Measurements from ENCODE around the gene BRAT1. TPM values are rescaled to one million over a fixed set of nuclear protein-coding genes. Genes with fewer than 3 reads are reported as not detected.
A peak's percentile ranks its signal among the peaks of the same experiment; 100 is the strongest.

BRAT1 gene
- total RNA-seq, 1 donor from 2014 or later = 66.0 TPM

GRCh38 chr7:2520131-2520760, 35.1 kb downstream of the BRAT1 start:
- DNase-seq (ENCODE audit: extremely low spot score in 2 of 2) = no peak
- TF ChIP-seq POLR2A (IDR thresholded peaks at IDR 0.05) (no peak), CTCF (IDR thresholded peaks at IDR 0.05) (no peak), POLR2AphosphoS5 (IDR thresholded peaks at IDR 0.05; ENCODE audit: insufficient read depth in 1 of 2, low read depth in 1 of 2) (no peak)

GRCh38 chr7:2519119-2519930, 36.0 kb downstream of the BRAT1 start, which contains the start of gene LFNG:
LFNG (plus strand) TSS chr7:2519774; CDS start chr7:2519862, 88 bp downstream.
- no peaks in the 10 kb centered on the region for H3K27me3 ChIP-seq
- intact Hi-C loops (cut with DNase I) = no loop called here
- no peaks in the 10 kb centered on the region for H3K9me3 ChIP-seq
- peaks cover 68% of the 10 kb centered on the region for H3K4me1 ChIP-seq
- H3K4me3 ChIP-seq = peak within 1 kb of the TSS; percentile 59 to 81
- no peaks in the 10 kb centered on the region for H3K36me3 ChIP-seq
- H3K27ac ChIP-seq = peak within 1 kb of the TSS; percentile 73
- peak in 1 of 2 donors; percentile 96 for TF ChIP-seq POLR2A (IDR thresholded peaks at IDR 0.05)
- TF ChIP-seq CTCF (IDR thresholded peaks at IDR 0.05) = no peak
- TF ChIP-seq POLR2AphosphoS5 (IDR thresholded peaks at IDR 0.05; ENCODE audit: insufficient read depth in 1 of 2, low read depth in 1 of 2) = peak in 1 of 2 donors; percentile 78
- no peak for DNase-seq (ENCODE audit: extremely low spot score in 2 of 2)

More at GRCh38 chr7:2520131-2520760, 35.1 kb downstream of the BRAT1 start:
- Histone ChIP-seq H3K4me3 (peak overlapping the region; percentile 59 to 81), H3K27me3 (no peaks in the 10 kb centered on the region), H3K4me1 (peaks cover 78% of the 10 kb centered on the region), H3K27ac (peak overlapping the region; percentile 73), H3K36me3 (no peaks in the 10 kb centered on the region), H3K9me3 (no peaks in the 10 kb centered on the region)
- intact Hi-C loops (cut with DNase I) = no loop called here

GRCh38 chr7:2518737-2519118, 36.6 kb downstream of the BRAT1 start:
- DNase-seq (ENCODE audit: extremely low spot score in 2 of 2) = no peak
- Histone ChIP-seq H3K4me1 (peaks cover 62% of the 10 kb centered on the region), H3K36me3 (no peaks in the 10 kb centered on the region), H3K27ac (peak overlapping the region; percentile 22), H3K9me3 (no peaks in the 10 kb centered on the region), H3K27me3 (no peaks in the 10 kb centered on the region), H3K4me3 (peak overlapping the region; percentile 59 to 81)
- no peak for TF ChIP-seq POLR2AphosphoS5 (IDR thresholded peaks at IDR 0.05; ENCODE audit: insufficient read depth in 1 of 2, low read depth in 1 of 2)
- TF ChIP-seq POLR2A (IDR thresholded peaks at IDR 0.05) = no peak
- no peak for TF ChIP-seq CTCF (IDR thresholded peaks at IDR 0.05)
- intact Hi-C loops (cut with DNase I) = no loop called here

- H3K9me3 ChIP-seq = no peaks in the 10 kb centered on the region
- no peak overlapping the region for H3K4me3 ChIP-seq
- H3K27ac ChIP-seq = peak overlapping the region; percentile 30
- H3K27me3 ChIP-seq = no peaks in the 10 kb centered on the region
- DNase-seq (ENCODE audit: extremely low spot score in 2 of 2) = no peak
- H3K36me3 ChIP-seq = no peaks in the 10 kb centered on the region
- intact Hi-C loops (cut with DNase I) = no loop called here
- TF ChIP-seq CTCF (IDR thresholded peaks at IDR 0.05) = no peak
- no peak for TF ChIP-seq POLR2A (IDR thresholded peaks at IDR 0.05)
- no peak for TF ChIP-seq POLR2AphosphoS5 (IDR thresholded peaks at IDR 0.05; ENCODE audit: insufficient read depth in 1 of 2, low read depth in 1 of 2)
- peaks cover 55% of the 10 kb centered on the region for H3K4me1 ChIP-seq
These were observed 37.4 kb downstream of the BRAT1 start for GRCh38 chr7:2517678-2518507.

All from vagina (tissue), 2 donors.